ENCODE results near the gene ARHGAP24.
"Not testable (repeated sequence)": the region's sequence is repeated elsewhere in the genome, so short reads cannot be mapped to it uniquely, and the experiment has no call there.

Gene ARHGAP24

DNA sequence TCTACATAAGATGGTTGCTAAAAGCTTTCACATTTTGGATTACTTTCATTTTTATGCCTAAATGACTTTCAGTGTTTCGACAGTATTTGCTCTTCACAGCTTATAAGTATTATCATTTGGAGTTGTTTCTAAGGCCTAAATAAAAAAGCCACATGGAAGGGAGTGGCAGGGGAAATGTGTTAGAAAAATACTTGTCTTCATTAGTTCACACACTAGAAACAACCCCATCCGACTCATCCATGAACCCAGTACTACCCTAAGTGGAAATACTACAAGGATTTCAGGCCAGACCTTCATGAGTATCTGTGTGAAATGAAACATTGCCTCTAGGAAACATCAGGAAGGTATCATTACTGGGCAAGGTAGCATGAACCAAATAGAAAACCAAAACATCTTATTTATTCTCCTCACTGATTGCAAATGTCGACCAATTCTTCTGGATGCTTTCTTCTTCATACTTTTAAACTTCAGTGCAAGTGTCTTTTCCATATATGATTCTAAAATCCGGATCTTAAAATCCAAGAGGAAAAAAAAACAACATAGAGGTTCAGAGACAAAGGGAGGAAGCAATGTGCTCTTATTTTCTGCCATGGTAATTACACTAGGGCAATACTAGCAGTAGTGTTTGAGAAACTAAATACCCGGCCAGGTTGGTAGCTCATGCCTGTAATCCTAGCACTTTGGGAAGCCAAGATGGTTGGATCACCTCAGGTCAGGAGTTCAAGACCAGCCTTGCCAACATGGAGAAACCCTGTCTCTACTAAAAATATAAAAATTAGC is 349.4 kb downstream of the ARHGAP24 start:
- no peaks in the 10 kb centered on the region for H3K27me3 Mint-ChIP-seq

DNA sequence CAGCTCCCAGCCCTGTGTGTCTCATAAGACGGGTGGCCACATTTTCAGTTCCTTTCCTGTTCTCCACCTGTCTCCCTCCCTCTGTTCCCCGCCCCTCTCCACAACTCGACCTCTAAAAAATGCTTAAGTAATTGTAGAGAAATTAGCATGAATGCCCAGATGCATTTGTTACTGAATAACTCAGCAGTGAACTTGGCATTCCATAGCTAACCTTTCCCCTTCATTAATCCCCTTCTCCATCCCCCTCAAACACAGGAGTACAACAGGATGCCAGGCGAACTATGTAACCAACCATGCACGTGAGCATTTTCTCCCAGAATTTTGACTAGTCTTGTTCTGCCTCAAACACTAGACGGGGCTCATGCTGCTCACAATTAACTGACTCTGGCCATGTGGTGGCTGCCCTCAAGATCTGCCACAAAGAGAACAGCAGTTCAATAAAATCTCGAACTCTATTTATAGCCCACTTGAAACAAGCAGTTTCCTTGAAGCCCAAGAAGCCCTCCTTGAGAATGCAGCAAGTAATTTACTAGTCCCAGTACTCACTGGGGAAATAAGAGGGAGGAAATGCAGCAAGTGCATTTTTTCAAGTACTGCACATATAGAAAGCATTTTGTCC is 351.2 kb downstream of the ARHGAP24 start:
- H3K36me3 Mint-ChIP-seq, result peaks cover 0 to 8% of the 10 kb centered on the region in 2 donors
- peak; percentile 59 to 74 for ATAC-seq (replicated peaks)
- no peaks in the 10 kb centered on the region for H3K9me3 Mint-ChIP-seq
- H3K4me3 Mint-ChIP-seq, result peak overlapping the region in 1 of 2 donors; percentile 33
- no peak for DNase-seq
- peak overlapping the region; percentile 9 for H3K27ac Mint-ChIP-seq
- H3K4me1 Mint-ChIP-seq, result peaks cover 26 to 30% of the 10 kb centered on the region in 2 donors
- no peaks in the 10 kb centered on the region for H3K27me3 Mint-ChIP-seq

More for the DNA sequence above, 349.4 kb downstream of the ARHGAP24 start:
- DNase-seq (no peak), ATAC-seq (replicated peaks) (no peak)
- Mint-ChIP-seq H3K36me3 (peaks cover 0 to 4% of the 10 kb centered on the region in 2 donors), H3K27ac (no peak overlapping the region), H3K4me1 (peaks cover 23 to 24% of the 10 kb centered on the region in 2 donors), H3K9me3 (peaks cover 3% of the 10 kb centered on the region in 2 donors), H3K4me3 (no peak overlapping the region)

GRCh38 chr4:85828027-85828890 is 353.3 kb downstream of the ARHGAP24 start:
- no peaks in the 10 kb centered on the region for H3K27me3 Mint-ChIP-seq
- H3K36me3 Mint-ChIP-seq, result peaks cover 0 to 8% of the 10 kb centered on the region in 2 donors
- ATAC-seq (replicated peaks) (no peak), DNase-seq (no peak)
- H3K4me3 Mint-ChIP-seq, result no peak overlapping the region
- H3K9me3 Mint-ChIP-seq, result no peaks in the 10 kb centered on the region
- H3K27ac Mint-ChIP-seq, result no peak overlapping the region
- peaks cover 31 to 36% of the 10 kb centered on the region in 2 donors for H3K4me1 Mint-ChIP-seq

- DNase-seq (no peak), ATAC-seq (replicated peaks) (no peak)
- Mint-ChIP-seq H3K4me1 (peaks cover 26 to 30% of the 10 kb centered on the region in 2 donors), H3K27ac (no peak overlapping the region), H3K27me3 (no peaks in the 10 kb centered on the region), H3K9me3 (no peaks in the 10 kb centered on the region), H3K4me3 (no peak overlapping the region), H3K36me3 (peaks cover 0 to 8% of the 10 kb centered on the region in 2 donors)
Observed at GRCh38 chr4:85829276-85830051, 354.5 kb downstream of the ARHGAP24 start.

DNA sequence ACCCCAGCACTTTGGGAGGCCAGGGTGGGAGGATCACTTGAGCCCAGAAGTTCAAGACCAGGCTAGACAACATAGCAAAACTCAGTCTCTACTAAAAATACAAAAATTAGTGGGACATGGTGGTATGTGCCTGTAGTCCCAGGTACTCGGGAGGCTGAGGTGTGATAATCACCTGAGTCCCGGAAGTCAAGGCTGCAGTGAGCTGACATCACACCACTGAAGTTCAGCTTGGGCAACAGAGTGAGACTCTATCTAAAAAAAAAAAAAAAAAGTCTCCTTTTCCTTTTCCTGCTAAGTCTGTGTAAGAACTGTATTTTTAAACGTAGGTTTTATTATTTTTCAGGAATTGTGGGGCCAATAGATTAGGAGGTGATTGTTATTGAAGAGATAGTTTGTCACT is 356.7 kb downstream of the ARHGAP24 start:
- no peak overlapping the region for H3K4me3 Mint-ChIP-seq
- no peak for DNase-seq
- no peaks in the 10 kb centered on the region for H3K27me3 Mint-ChIP-seq
- no peak overlapping the region for H3K27ac Mint-ChIP-seq
- no peaks in the 10 kb centered on the region for H3K9me3 Mint-ChIP-seq
- peaks cover 0 to 14% of the 10 kb centered on the region in 2 donors for H3K36me3 Mint-ChIP-seq
- H3K4me1 Mint-ChIP-seq, result peaks cover 17% of the 10 kb centered on the region in 2 donors
- no peak for ATAC-seq (replicated peaks)

DNA sequence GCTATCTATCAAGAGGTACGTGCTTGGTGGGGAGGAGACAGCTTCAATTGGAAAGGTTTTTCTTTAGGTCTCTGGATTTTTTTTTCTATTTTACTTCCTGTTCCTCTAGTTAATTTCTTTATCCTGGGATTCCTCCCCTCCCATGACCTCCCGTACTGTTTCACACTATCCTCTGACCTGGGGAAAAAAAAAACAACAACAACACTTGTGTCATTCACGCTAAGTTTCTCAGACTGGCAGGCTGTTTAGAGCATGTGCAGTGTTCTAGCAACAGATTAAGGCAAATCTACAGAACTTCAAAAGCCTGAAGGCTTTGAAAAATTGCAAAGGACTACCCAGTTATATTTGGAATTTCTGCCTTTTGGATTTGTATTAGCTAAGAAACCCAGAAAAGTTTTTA is 358.4 kb downstream of the ARHGAP24 start:
- DNase-seq, result no peak
- H3K27me3 Mint-ChIP-seq, result no peaks in the 10 kb centered on the region
- peaks cover 20 to 28% of the 10 kb centered on the region in 2 donors for H3K4me1 Mint-ChIP-seq
- no peak overlapping the region for H3K4me3 Mint-ChIP-seq
- ATAC-seq (replicated peaks), result no peak
- peaks cover 0 to 16% of the 10 kb centered on the region in 2 donors for H3K36me3 Mint-ChIP-seq
- no peak overlapping the region for H3K27ac Mint-ChIP-seq
- H3K9me3 Mint-ChIP-seq, result no peaks in the 10 kb centered on the region

GRCh38 chr4:85834934-85835333 is 360.0 kb downstream of the ARHGAP24 start:
- H3K27ac Mint-ChIP-seq, result peak overlapping the region; percentile 5
- ATAC-seq (replicated peaks), result no peak
- H3K4me1 Mint-ChIP-seq, result peaks cover 23 to 28% of the 10 kb centered on the region in 2 donors
- peaks cover 0 to 20% of the 10 kb centered on the region in 2 donors for H3K36me3 Mint-ChIP-seq
- peaks cover 0 to 3% of the 10 kb centered on the region in 2 donors for H3K9me3 Mint-ChIP-seq
- H3K27me3 Mint-ChIP-seq, result no peaks in the 10 kb centered on the region
- H3K4me3 Mint-ChIP-seq, result no peak overlapping the region
- no peak for DNase-seq

GRCh38 chr4:85836588-85837438 is 361.9 kb downstream of the ARHGAP24 start:
- Mint-ChIP-seq H3K9me3 (peaks cover 0 to 3% of the 10 kb centered on the region in 2 donors), H3K36me3 (peaks cover 0 to 13% of the 10 kb centered on the region in 2 donors), H3K4me1 (peaks cover 19% of the 10 kb centered on the region in 2 donors), H3K27ac (no peak overlapping the region), H3K4me3 (no peak overlapping the region), H3K27me3 (no peaks in the 10 kb centered on the region)
- DNase-seq (no peak), ATAC-seq (replicated peaks) (no peak)

DNA sequence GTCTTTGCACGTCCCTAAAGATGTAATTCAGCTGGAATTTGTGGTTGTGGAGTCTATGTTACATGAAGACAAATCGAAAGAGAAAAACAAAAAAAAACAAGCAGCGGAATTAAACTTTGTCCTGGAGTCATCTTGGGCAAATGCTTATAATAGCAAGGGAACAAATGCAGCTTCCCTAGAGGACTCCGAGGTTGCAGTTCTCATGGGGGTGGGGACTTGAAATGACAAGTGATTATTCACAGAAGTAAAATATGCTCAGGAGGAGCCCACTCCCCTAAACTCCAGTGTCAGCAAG is 362.4 kb downstream of the ARHGAP24 start:
- peaks cover 18 to 21% of the 10 kb centered on the region in 2 donors for H3K4me1 Mint-ChIP-seq
- ATAC-seq (replicated peaks) (no peak), DNase-seq (no peak)
- H3K36me3 Mint-ChIP-seq, result peaks cover 0 to 13% of the 10 kb centered on the region in 2 donors
- no peaks in the 10 kb centered on the region for H3K27me3 Mint-ChIP-seq
- peaks cover 0 to 3% of the 10 kb centered on the region in 2 donors for H3K9me3 Mint-ChIP-seq
- H3K27ac Mint-ChIP-seq, result no peak overlapping the region
- no peak overlapping the region for H3K4me3 Mint-ChIP-seq

DNA sequence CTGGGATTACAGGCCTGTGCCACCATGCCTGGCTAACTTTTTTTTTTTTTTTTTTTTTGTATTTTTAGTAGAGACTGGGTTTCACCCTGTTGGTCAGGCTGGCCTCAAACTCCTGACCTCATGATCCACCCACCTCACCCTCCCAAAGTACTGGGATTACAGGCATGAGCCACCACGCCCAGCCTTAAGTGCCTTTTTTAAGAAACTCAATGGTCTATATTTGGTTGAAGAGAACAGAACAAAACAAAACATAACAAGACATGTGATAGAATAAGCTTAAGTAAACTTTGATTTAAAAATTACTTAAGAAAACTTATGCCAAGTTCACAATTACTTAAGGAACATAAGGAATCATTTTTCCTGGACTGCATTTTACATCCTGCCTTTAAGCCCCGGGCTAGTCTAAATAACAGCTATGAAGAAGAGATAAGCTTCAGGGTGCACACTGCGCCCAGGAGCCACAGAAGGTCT is 365.1 kb downstream of the ARHGAP24 start:
- not testable (repeated sequence) for H3K4me3 Mint-ChIP-seq; ATAC-seq (replicated peaks); H3K27ac Mint-ChIP-seq; H3K36me3 Mint-ChIP-seq; H3K9me3 Mint-ChIP-seq; DNase-seq; H3K27me3 Mint-ChIP-seq
- H3K4me1 Mint-ChIP-seq, result peaks cover 18 to 26% of the 10 kb centered on the region in 2 donors

DNA sequence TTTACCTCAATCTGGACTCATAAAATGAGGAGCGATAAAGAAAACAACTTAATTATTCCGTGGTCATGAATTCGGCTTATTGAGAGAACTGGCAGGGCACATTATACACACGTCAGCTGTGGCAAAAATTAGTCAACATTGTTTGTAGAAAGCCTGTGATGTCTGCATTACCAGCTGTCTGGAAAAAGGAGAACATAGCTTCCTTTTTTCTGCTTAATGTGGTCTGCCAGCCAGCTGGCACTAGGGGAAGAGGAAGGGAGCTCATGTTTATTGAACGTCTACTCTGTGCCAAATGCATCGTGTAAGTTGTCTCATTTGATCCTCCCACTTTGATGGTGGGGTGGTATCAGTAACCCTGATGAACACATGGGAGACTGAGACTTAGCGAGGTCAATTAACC is 367.6 kb downstream of the ARHGAP24 start:
- peak; percentile 96 for ATAC-seq (replicated peaks)
- peak overlapping the region; percentile 88 for H3K27ac Mint-ChIP-seq
- peaks cover 0 to 7% of the 10 kb centered on the region in 2 donors for H3K36me3 Mint-ChIP-seq
- H3K9me3 Mint-ChIP-seq, result peaks cover 0 to 3% of the 10 kb centered on the region in 2 donors
- H3K27me3 Mint-ChIP-seq, result no peaks in the 10 kb centered on the region
- H3K4me1 Mint-ChIP-seq, result peaks cover 13 to 15% of the 10 kb centered on the region in 2 donors
- peak; percentile 47 for DNase-seq
- H3K4me3 Mint-ChIP-seq, result peak overlapping the region; percentile 57 to 67

GRCh38 chr4:85853740-85854139 is 378.8 kb downstream of the ARHGAP24 start:
- H3K4me3 Mint-ChIP-seq; DNase-seq; H3K27me3 Mint-ChIP-seq; ATAC-seq (replicated peaks); H3K9me3 Mint-ChIP-seq: not testable (repeated sequence)
- Mint-ChIP-seq H3K27ac (peak overlapping the region; percentile 51), H3K4me1 (peaks cover 0 to 14% of the 10 kb centered on the region in 2 donors), H3K36me3 (peaks cover 10 to 40% of the 10 kb centered on the region in 2 donors)

- Mint-ChIP-seq H3K27me3 (no peaks in the 10 kb centered on the region), H3K36me3 (peaks cover 10 to 38% of the 10 kb centered on the region in 2 donors), H3K27ac (no peak overlapping the region), H3K4me1 (peaks cover 0 to 14% of the 10 kb centered on the region in 2 donors), H3K9me3 (peaks cover 3 to 8% of the 10 kb centered on the region in 2 donors), H3K4me3 (no peak overlapping the region)
- no peak for DNase-seq
- ATAC-seq (replicated peaks), result no peak
Observed at GRCh38 chr4:85854546-85854945, 379.6 kb downstream of the ARHGAP24 start.
